ENCODE data around the gene SPR.

Gene SPR

GRCh38 chr2:72914589-72915319 is 27.5 kb downstream of the SPR start:
- TF ChIP-seq CTCF (IDR thresholded peaks at IDR 0.05), result no peak
- Histone ChIP-seq H3K27me3 (peaks cover 4 to 99% of the 10 kb centered on the region in 2 donors), H3K4me1 (peaks cover 0 to 44% (median 37%) of the 10 kb centered on the region in 4 donors), H3K9me3 (no peaks in the 10 kb centered on the region), H3K4me3 (no peak overlapping the region), H3K36me3 (no peaks in the 10 kb centered on the region), H3K27ac (no peak overlapping the region)
- intact Hi-C loops (cut with DNase I; ENCODE audit: low total_unique reads), result no loop called here
- peak in 1 of 2 donors; percentile 39 for DNase-seq

- Histone ChIP-seq H3K4me3 (peak overlapping the region; percentile 21 to 48), H3K27ac (no peak overlapping the region), H3K4me1 (peaks cover 0 to 50% (median 44%) of the 10 kb centered on the region in 4 donors), H3K36me3 (no peaks in the 10 kb centered on the region), H3K9me3 (no peaks in the 10 kb centered on the region), H3K27me3 (peaks cover 10 to 99% of the 10 kb centered on the region in 2 donors)
- DNase-seq, result peak in 1 of 2 donors; percentile 58
- intact Hi-C loops (cut with DNase I; ENCODE audit: low total_unique reads), result no loop called here
- TF ChIP-seq CTCF (IDR thresholded peaks at IDR 0.05), result no peak
Measured at GRCh38 chr2:72915320-72915906, 28.2 kb downstream of the SPR start.

GRCh38 chr2:72915907-72916742 is 28.9 kb downstream of the SPR start:
- peaks cover 0 to 53% (median 50%) of the 10 kb centered on the region in 4 donors for H3K4me1 ChIP-seq
- no peak overlapping the region for H3K27ac ChIP-seq
- peak in 1 of 2 donors; percentile 60 for DNase-seq

GRCh38 chr2:72916743-72917137 is 29.5 kb downstream of the SPR start:
- H3K9me3 ChIP-seq, result no peaks in the 10 kb centered on the region
- H3K27me3 ChIP-seq, result peaks cover 10 to 100% of the 10 kb centered on the region in 2 donors
- no peak for TF ChIP-seq CTCF (IDR thresholded peaks at IDR 0.05)
- peak in 1 of 2 donors; percentile 60 for DNase-seq
- no peaks in the 10 kb centered on the region for H3K36me3 ChIP-seq
- no peak overlapping the region for H3K27ac ChIP-seq
- H3K4me3 ChIP-seq, result peak overlapping the region; percentile 31 to 48
- peaks cover 0 to 53% (median 50%) of the 10 kb centered on the region in 4 donors for H3K4me1 ChIP-seq
- intact Hi-C loops (cut with DNase I; ENCODE audit: low total_unique reads), result no loop called here

More at GRCh38 chr2:72915907-72916742, 28.9 kb downstream of the SPR start:
- H3K4me3 ChIP-seq, result peak overlapping the region; percentile 31 to 48
- H3K36me3 ChIP-seq, result no peaks in the 10 kb centered on the region
- intact Hi-C loops (cut with DNase I; ENCODE audit: low total_unique reads), result no loop called here
- no peaks in the 10 kb centered on the region for H3K9me3 ChIP-seq
- peaks cover 10 to 100% of the 10 kb centered on the region in 2 donors for H3K27me3 ChIP-seq
- no peak for TF ChIP-seq CTCF (IDR thresholded peaks at IDR 0.05)

- TF ChIP-seq CTCF (IDR thresholded peaks at IDR 0.05), result no peak
- Histone ChIP-seq H3K36me3 (no peaks in the 10 kb centered on the region), H3K27me3 (peaks cover 10 to 100% of the 10 kb centered on the region in 2 donors), H3K9me3 (no peaks in the 10 kb centered on the region), H3K4me1 (peaks cover 0 to 53% (median 50%) of the 10 kb centered on the region in 4 donors), H3K27ac (no peak within 1 kb of the TSS), H3K4me3 (peak within 1 kb of the TSS; percentile 31 to 48)
- intact Hi-C loops (cut with DNase I; ENCODE audit: low total_unique reads), result no loop called here
- DNase-seq, result no peak
Measured at GRCh38 chr2:72917138-72917876, 30.1 kb downstream of the SPR start, which contains the start of gene EMX1. TSS of gene EMX1 (plus strand) at chr2:72917519. CDS start at chr2:72917853, 334 bp downstream.
